Right atrium auricular region (tissue), 2 donors: ENCODE results near the gene WWP2. TPM values are rescaled to one million over a fixed set of nuclear protein-coding genes. Genes with fewer than 3 reads are reported as not detected.
A peak's percentile ranks its signal among the peaks of the same experiment; 100 is the strongest.

Experiments used
- DNase-seq: peaks from one replicate; pipeline ENCODE4 v3.0.0-alpha.2; 2019; ENCODE audit warnings: low spot score
- H3K27ac ChIP-seq, 2 donors: fragments of 200-600 bp; sonication (generic); 1 replicate in 1 of 2; 2 replicates in 1 of 2; pipeline ENCODE4 v1.5.1; 2016 to 2019
- H3K27me3 ChIP-seq, 2 donors: fragments of 200-600 bp; sonication (generic); one replicate each; pipeline versions ENCODE4 v1.5.1 to v1.6.0; 2017 to 2019
- H3K36me3 ChIP-seq: fragments of 200-600 bp; sonication (generic); one replicate; pipeline ENCODE4 v1.5.1; 2016
- H3K4me1 ChIP-seq, 2 donors: fragments of 200-600 bp; sonication (generic); one replicate each; pipeline versions ENCODE4 v1.5.1 to v1.6.0; 2017 to 2019
- H3K4me3 ChIP-seq, 2 donors: fragments of 200-600 bp; sonication (generic); 1 replicate in 1 of 2; 2 replicates in 1 of 2; pipeline ENCODE4 v1.5.1; 2017 to 2019; ENCODE audit warnings: mild to moderate bottlenecking in 1 of 2, moderate library complexity in 1 of 2
- H3K9me3 ChIP-seq, 2 donors: fragments of 200-600 bp; sonication (generic); one replicate each; pipeline ENCODE4 v1.5.1; 2019
- total RNA-seq, 2 donors: library from RNA; depleted of rRNA; stranded (reverse); fragments of >200 nt; gene quantifications; one replicate each; pipeline ENCODE4 v1.1.0, GENCODE V29; 2016
- TF ChIP-seq, protein P1 (sequence below), 2 donors: fragments of 200-600 bp; sonication (generic); IDR thresholded peaks; one replicate each; pipeline ENCODE4 v1.5.1; 2019; ENCODE audit warnings: antibody characterized with exemption in 2 of 2

The WWP2 gene
- total RNA-seq, 2 donors from 2014 or later = 16.1 to 21.2 TPM

GRCh38 chr16:69839240-69839688 is 77.1 kb downstream of the WWP2 start:
- Histone ChIP-seq H3K36me3 (peaks cover 5% of the 10 kb centered on the region), H3K4me3 (no peak overlapping the region), H3K27ac (peak overlapping the region; percentile 68 to 82), H3K27me3 (no peaks in the 10 kb centered on the region), H3K9me3 (no peaks in the 10 kb centered on the region), H3K4me1 (peaks cover 0 to 41% of the 10 kb centered on the region in 2 donors)
- TF ChIP-seq, protein P1, sequence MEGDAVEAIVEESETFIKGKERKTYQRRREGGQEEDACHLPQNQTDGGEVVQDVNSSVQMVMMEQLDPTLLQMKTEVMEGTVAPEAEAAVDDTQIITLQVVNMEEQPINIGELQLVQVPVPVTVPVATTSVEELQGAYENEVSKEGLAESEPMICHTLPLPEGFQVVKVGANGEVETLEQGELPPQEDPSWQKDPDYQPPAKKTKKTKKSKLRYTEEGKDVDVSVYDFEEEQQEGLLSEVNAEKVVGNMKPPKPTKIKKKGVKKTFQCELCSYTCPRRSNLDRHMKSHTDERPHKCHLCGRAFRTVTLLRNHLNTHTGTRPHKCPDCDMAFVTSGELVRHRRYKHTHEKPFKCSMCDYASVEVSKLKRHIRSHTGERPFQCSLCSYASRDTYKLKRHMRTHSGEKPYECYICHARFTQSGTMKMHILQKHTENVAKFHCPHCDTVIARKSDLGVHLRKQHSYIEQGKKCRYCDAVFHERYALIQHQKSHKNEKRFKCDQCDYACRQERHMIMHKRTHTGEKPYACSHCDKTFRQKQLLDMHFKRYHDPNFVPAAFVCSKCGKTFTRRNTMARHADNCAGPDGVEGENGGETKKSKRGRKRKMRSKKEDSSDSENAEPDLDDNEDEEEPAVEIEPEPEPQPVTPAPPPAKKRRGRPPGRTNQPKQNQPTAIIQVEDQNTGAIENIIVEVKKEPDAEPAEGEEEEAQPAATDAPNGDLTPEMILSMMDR (IDR thresholded peaks at IDR 0.05) = no peak
- no peak for DNase-seq

DNA sequence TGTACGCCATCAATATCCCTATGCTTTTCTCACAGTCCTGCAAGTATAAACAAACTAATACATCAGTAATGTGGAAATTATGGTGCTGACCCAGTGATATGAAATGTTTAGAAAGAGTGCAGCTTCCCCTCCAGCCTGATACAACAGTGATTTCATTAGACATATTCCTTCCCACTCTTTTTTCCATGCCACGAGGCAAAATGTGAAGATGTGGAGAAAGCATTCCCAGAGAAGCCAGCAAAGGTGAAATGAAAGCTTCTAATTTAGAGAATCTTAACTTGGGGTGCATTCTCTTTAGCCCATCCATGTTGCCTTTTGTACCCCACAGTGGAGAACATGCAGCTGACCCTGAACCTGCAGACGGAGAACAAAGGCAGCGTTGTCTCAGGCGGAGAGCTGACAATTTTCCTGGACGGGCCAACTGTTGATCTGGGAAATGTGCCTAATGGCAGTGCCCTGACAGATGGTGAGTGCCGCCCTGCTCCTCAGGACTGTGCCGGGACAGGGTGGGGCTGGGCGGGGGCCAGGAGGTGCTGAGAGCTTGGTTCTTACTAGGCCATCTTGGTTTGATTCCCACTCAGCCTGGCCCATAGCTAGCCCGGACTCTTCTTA is 77.8 kb downstream of the WWP2 start:
- H3K27ac ChIP-seq = peak overlapping the region; percentile 68 to 82
- H3K36me3 ChIP-seq = peaks cover 5% of the 10 kb centered on the region
- TF ChIP-seq, protein P1 (IDR thresholded peaks at IDR 0.05) = no peak
- no peaks in the 10 kb centered on the region for H3K27me3 ChIP-seq
- H3K4me1 ChIP-seq = peaks cover 0 to 36% of the 10 kb centered on the region in 2 donors
- H3K9me3 ChIP-seq = no peaks in the 10 kb centered on the region
- no peak for DNase-seq
- H3K4me3 ChIP-seq = no peak overlapping the region

- Histone ChIP-seq H3K27me3 (no peaks in the 10 kb centered on the region), H3K27ac (no peak overlapping the region), H3K4me3 (no peak overlapping the region), H3K36me3 (peaks cover 5% of the 10 kb centered on the region), H3K4me1 (peaks cover 0 to 35% of the 10 kb centered on the region in 2 donors), H3K9me3 (no peaks in the 10 kb centered on the region)
- TF ChIP-seq, protein P1 (IDR thresholded peaks at IDR 0.05) = no peak
- DNase-seq = no peak
Observed at GRCh38 chr16:69840975-69841374, 78.8 kb downstream of the WWP2 start.

- TF ChIP-seq, protein P1 (IDR thresholded peaks at IDR 0.05) = no peak
- peaks cover 0 to 38% of the 10 kb centered on the region in 2 donors for H3K4me1 ChIP-seq
- H3K27ac ChIP-seq = no peak overlapping the region
- no peaks in the 10 kb centered on the region for H3K27me3 ChIP-seq
- H3K9me3 ChIP-seq = no peaks in the 10 kb centered on the region
- no peak overlapping the region for H3K4me3 ChIP-seq
- peaks cover 5% of the 10 kb centered on the region for H3K36me3 ChIP-seq
- no peak for DNase-seq
Observed at GRCh38 chr16:69844441-69844840, 82.3 kb downstream of the WWP2 start.

DNA sequence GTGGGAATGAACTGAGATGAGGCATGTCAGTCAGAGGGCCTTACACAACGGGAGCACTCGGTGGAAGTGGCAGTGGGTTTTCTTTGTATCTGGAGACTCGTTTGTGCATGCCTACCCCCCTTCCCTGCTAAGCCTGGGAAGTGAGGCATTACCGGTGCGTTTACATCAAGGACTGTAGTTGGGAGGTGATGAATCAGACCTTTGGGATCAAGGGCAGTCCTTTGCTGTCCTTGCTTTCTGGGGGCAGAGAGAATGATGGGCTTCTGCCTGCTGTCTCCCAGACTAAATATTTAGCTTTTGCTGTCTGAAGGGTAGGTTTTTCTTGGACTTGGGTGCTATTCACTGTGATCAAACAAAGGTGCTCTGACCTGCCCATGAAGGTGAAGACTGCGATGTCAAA is 83.0 kb downstream of the WWP2 start:
- H3K36me3 ChIP-seq = peaks cover 5% of the 10 kb centered on the region

More for the DNA sequence above, 83.0 kb downstream of the WWP2 start:
- H3K27me3 ChIP-seq = no peaks in the 10 kb centered on the region
- TF ChIP-seq, protein P1 (IDR thresholded peaks at IDR 0.05) = no peak
- no peak overlapping the region for H3K4me3 ChIP-seq
- H3K27ac ChIP-seq = no peak overlapping the region
- H3K4me1 ChIP-seq = peaks cover 0 to 31% of the 10 kb centered on the region in 2 donors
- no peaks in the 10 kb centered on the region for H3K9me3 ChIP-seq
- no peak for DNase-seq
